Dendritic cell treated with granulocyte-macrophage colony-stimulating factor and Interleukin-4, amounts not matched to agents 40 ng/mL and 50 ng/mL, for 4 days (primary cell): Measurements from ENCODE around the gene AMTN.
"Not testable (repeated sequence)": the region's sequence is repeated elsewhere in the genome, so short reads cannot be mapped to it uniquely, and the experiment has no call there.

Source experiments
- H3K27ac Mint-ChIP-seq: one replicate; pipeline ENCODE4 v1.8.0; 2022; ENCODE audit warnings: mild to moderate bottlenecking, mixed read lengths
- H3K27me3 Mint-ChIP-seq: one replicate; pipeline ENCODE4 v1.8.0; 2022; ENCODE audit warnings: mild to moderate bottlenecking, mixed read lengths
- H3K36me3 Mint-ChIP-seq: one replicate; pipeline ENCODE4 v1.8.0; 2022; ENCODE audit warnings: low read depth, mixed read lengths
- H3K4me1 Mint-ChIP-seq: one replicate; pipeline ENCODE4 v1.8.0; 2022; ENCODE audit warnings: low read depth, mixed read lengths
- H3K4me3 Mint-ChIP-seq: one replicate; pipeline ENCODE4 v1.8.0; 2022; ENCODE audit warnings: mild to moderate bottlenecking, moderate library complexity, mixed read lengths
- H3K9me3 Mint-ChIP-seq: one replicate; pipeline ENCODE4 v1.8.0; 2022; ENCODE audit warnings: mixed read lengths
- intact Hi-C: fragments of 100-400 bp; cut with micrococcal nuclease; formaldehyde crosslinking; loops from one replicate; pipeline ENCODE4 v1.15.0; 2022

AMTN gene

GRCh38 chr4:70531981-70532380 is 13.6 kb downstream of the AMTN start:
- Mint-ChIP-seq H3K36me3 (no peaks in the 10 kb centered on the region), H3K4me1 (no peaks in the 10 kb centered on the region), H3K27ac (no peak overlapping the region), H3K9me3 (no peaks in the 10 kb centered on the region), H3K4me3 (no peak overlapping the region), H3K27me3 (no peaks in the 10 kb centered on the region)
- intact Hi-C loops, result no loop called here

- Mint-ChIP-seq H3K27ac (no peak overlapping the region), H3K9me3 (no peaks in the 10 kb centered on the region), H3K4me1 (no peaks in the 10 kb centered on the region), H3K36me3 (no peaks in the 10 kb centered on the region), H3K27me3 (no peaks in the 10 kb centered on the region), H3K4me3 (no peak overlapping the region)
- intact Hi-C loops, result no loop called here
These were observed 14.8 kb downstream of the AMTN start for GRCh38 chr4:70533211-70533610.

GRCh38 chr4:70533791-70534190 is 15.4 kb downstream of the AMTN start:
- intact Hi-C loops, result no loop called here
- H3K4me3 Mint-ChIP-seq, result no peak overlapping the region
- no peaks in the 10 kb centered on the region for H3K9me3 Mint-ChIP-seq
- no peak overlapping the region for H3K27ac Mint-ChIP-seq
- no peaks in the 10 kb centered on the region for H3K4me1 Mint-ChIP-seq
- no peaks in the 10 kb centered on the region for H3K36me3 Mint-ChIP-seq
- H3K27me3 Mint-ChIP-seq, result no peaks in the 10 kb centered on the region

GRCh38 chr4:70534886-70535285 is 16.5 kb downstream of the AMTN start:
- H3K4me3 Mint-ChIP-seq, H3K27me3 Mint-ChIP-seq, H3K9me3 Mint-ChIP-seq, intact Hi-C loops, H3K27ac Mint-ChIP-seq, H3K4me1 Mint-ChIP-seq, H3K36me3 Mint-ChIP-seq: not testable (repeated sequence)

- Mint-ChIP-seq H3K4me3 (no peak overlapping the region), H3K27me3 (peaks cover 3% of the 10 kb centered on the region), H3K27ac (no peak overlapping the region), H3K9me3 (no peaks in the 10 kb centered on the region), H3K4me1 (no peaks in the 10 kb centered on the region), H3K36me3 (no peaks in the 10 kb centered on the region)
- intact Hi-C loops, result no loop called here
These were observed 20.5 kb downstream of the AMTN start for GRCh38 chr4:70538869-70539268.

GRCh38 chr4:70544279-70544868 is 26.0 kb downstream of the AMTN start:
- H3K27ac Mint-ChIP-seq, result no peak overlapping the region
- no peaks in the 10 kb centered on the region for H3K36me3 Mint-ChIP-seq
- no peaks in the 10 kb centered on the region for H3K4me1 Mint-ChIP-seq
- H3K4me3 Mint-ChIP-seq, result no peak overlapping the region
- intact Hi-C loops, result no loop called here
- no peaks in the 10 kb centered on the region for H3K9me3 Mint-ChIP-seq
- peaks cover 3% of the 10 kb centered on the region for H3K27me3 Mint-ChIP-seq

GRCh38 chr4:70556856-70557255 is 38.5 kb downstream of the AMTN start:
- Mint-ChIP-seq H3K4me3 (no peak overlapping the region), H3K27ac (no peak overlapping the region), H3K27me3 (no peaks in the 10 kb centered on the region), H3K36me3 (no peaks in the 10 kb centered on the region), H3K9me3 (peaks cover under 1% of the 10 kb centered on the region), H3K4me1 (peaks cover 7% of the 10 kb centered on the region)
- intact Hi-C loops, result no loop called here

GRCh38 chr4:70559211-70559830 is 41.0 kb downstream of the AMTN start:
- intact Hi-C loops, result no loop called here
- Mint-ChIP-seq H3K27me3 (no peaks in the 10 kb centered on the region), H3K4me1 (peaks cover 7% of the 10 kb centered on the region), H3K36me3 (no peaks in the 10 kb centered on the region), H3K9me3 (no peaks in the 10 kb centered on the region), H3K4me3 (no peak overlapping the region), H3K27ac (no peak overlapping the region)

GRCh38 chr4:70559924-70560323 is 41.6 kb downstream of the AMTN start:
- H3K9me3 Mint-ChIP-seq, result no peaks in the 10 kb centered on the region
- H3K4me1 Mint-ChIP-seq, result peaks cover 7% of the 10 kb centered on the region
- H3K27ac Mint-ChIP-seq, result no peak overlapping the region
- intact Hi-C loops, result no loop called here
- H3K4me3 Mint-ChIP-seq, result no peak overlapping the region
- H3K27me3 Mint-ChIP-seq, result no peaks in the 10 kb centered on the region
- H3K36me3 Mint-ChIP-seq, result no peaks in the 10 kb centered on the region

GRCh38 chr4:70564033-70564432 is 45.7 kb downstream of the AMTN start:
- no peaks in the 10 kb centered on the region for H3K36me3 Mint-ChIP-seq
- H3K4me1 Mint-ChIP-seq, result no peaks in the 10 kb centered on the region
- H3K27ac Mint-ChIP-seq, result no peak overlapping the region
- intact Hi-C loops, result no loop called here
- no peaks in the 10 kb centered on the region for H3K27me3 Mint-ChIP-seq
- H3K4me3 Mint-ChIP-seq, result no peak overlapping the region
- peaks cover under 1% of the 10 kb centered on the region for H3K9me3 Mint-ChIP-seq

GRCh38 chr4:70570796-70571195 is 52.4 kb downstream of the AMTN start:
- Mint-ChIP-seq H3K27ac (no peak overlapping the region), H3K4me1 (no peaks in the 10 kb centered on the region)

GRCh38 chr4:70571772-70572171 is 53.4 kb downstream of the AMTN start:
- no peak overlapping the region for H3K4me3 Mint-ChIP-seq
- no peaks in the 10 kb centered on the region for H3K4me1 Mint-ChIP-seq
- peaks cover 24% of the 10 kb centered on the region for H3K9me3 Mint-ChIP-seq
- H3K27ac Mint-ChIP-seq, result no peak overlapping the region
- intact Hi-C loops, result no loop called here
- H3K36me3 Mint-ChIP-seq, result no peaks in the 10 kb centered on the region
- H3K27me3 Mint-ChIP-seq, result no peaks in the 10 kb centered on the region

More at GRCh38 chr4:70570796-70571195, 52.4 kb downstream of the AMTN start:
- intact Hi-C loops, result no loop called here
- Mint-ChIP-seq H3K27me3 (no peaks in the 10 kb centered on the region), H3K4me3 (no peak overlapping the region), H3K9me3 (peaks cover 24% of the 10 kb centered on the region), H3K36me3 (no peaks in the 10 kb centered on the region)

- H3K27ac Mint-ChIP-seq, result no peak overlapping the region
- H3K4me3 Mint-ChIP-seq, result no peak overlapping the region
- no peaks in the 10 kb centered on the region for H3K36me3 Mint-ChIP-seq
- intact Hi-C loops, result no loop called here
- peaks cover 4% of the 10 kb centered on the region for H3K9me3 Mint-ChIP-seq
- no peaks in the 10 kb centered on the region for H3K27me3 Mint-ChIP-seq
- no peaks in the 10 kb centered on the region for H3K4me1 Mint-ChIP-seq
These were observed 57.6 kb downstream of the AMTN start for GRCh38 chr4:70575964-70576363.

GRCh38 chr4:70577220-70577927 is 59.0 kb downstream of the AMTN start:
- intact Hi-C loops, result no loop called here
- Mint-ChIP-seq H3K9me3 (no peaks in the 10 kb centered on the region), H3K4me1 (no peaks in the 10 kb centered on the region), H3K27me3 (no peaks in the 10 kb centered on the region), H3K27ac (no peak overlapping the region), H3K4me3 (no peak overlapping the region), H3K36me3 (no peaks in the 10 kb centered on the region)
